Pancreas (tissue), 10 donors: ENCODE data around the gene SHB. TPM values are rescaled to one million over a fixed set of nuclear protein-coding genes. Genes with fewer than 3 reads are reported as not detected.

Experiments used
- ATAC-seq, 4 donors: fragments of 200-7000 bp; cut with Tn5 transposase; one replicate each; pipeline versions ENCODE4 v1.8.0 to v1.9.1; 2020; ENCODE audit warnings: mild to moderate bottlenecking in 4 of 4, moderate library complexity in 4 of 4
- DNase-seq, 6 donors: peaks; one replicate each; pipeline ENCODE4 v3.0.0-alpha.2; 2020
- FAIRE-seq: peaks from 2 replicates; lab custom pipeline; 2012; peaks lifted over from hg19 to GRCh38; lab: Jason Lieb, UNC
- H3K27ac ChIP-seq, 4 donors: fragments of 200-600 bp; sonication (generic); 1 replicate in 3 of 4; 2 replicates in 1 of 4; pipeline versions ENCODE4 v1.5.0 to v1.8.0; 2020
- H3K27me3 ChIP-seq, 4 donors: fragments of 200-600 bp; one replicate each; pipeline ENCODE4 v1.8.0; 2021
- H3K36me3 ChIP-seq, 3 donors: fragments of 200-600 bp; sonication (generic) in 1 of 3; one replicate each; pipeline versions ENCODE4 v1.5.0 to v1.8.0; 2020 to 2021
- H3K4me1 ChIP-seq, 3 donors: fragments of 200-600 bp; one replicate each; pipeline ENCODE4 v1.8.0; 2021
- H3K4me3 ChIP-seq, 4 donors: fragments of 200-600 bp; sonication (generic) in 2 of 4; one replicate each; pipeline versions ENCODE4 v1.5.0 to v1.8.0; 2020 to 2021
- H3K9me3 ChIP-seq, 4 donors: fragments of 200-600 bp; one replicate each; pipeline ENCODE4 v1.8.0; 2021
- CTCF ChIP-seq, 4 donors: fragments of 200-600 bp; sonication (generic) in 3 of 4; IDR thresholded peaks; one replicate each; pipeline versions ENCODE4 v1.5.0 to v1.8.0; 2021; ENCODE audit warnings: antibody characterized with exemption in 4 of 4
- WGBS, 2 donors: extraction: QIAGEN DNeasy Blood & Tissue Kit; methylation state at CpG; one replicate each; pipeline ENCODE4 v1.1.7; 2013; 5-methylcytosine and 5-hydroxymethylcytosine counted together
- intact Hi-C, 3 donors: fragments of 100-400 bp; cut with DNase I; formaldehyde crosslinking; loops; one replicate each; pipeline versions ENCODE4 v1.11.1 to v1.14.2; 2022
- polyA plus RNA-seq, 2 donors: library from polyadenylated mRNA; stranded (reverse); fragments of 200-250 nt; gene quantifications; one replicate each; pipeline ENCODE4 v1.2.3, GENCODE V29; 2013
- total RNA-seq, 6 donors: library from RNA; stranded (reverse); fragmentation: NEBNext Ultra II Directional in 4 of 6; extraction: Animal tissue kit (Norgen Biotek cat#: 25700) in 4 of 6; gene quantifications; one replicate each; pipeline versions ENCODE4 v1.2.1 to v1.2.4, GENCODE V29; 2021 to 2023
- donor health status: healthy with polysubstance abuse.
- donor health status: DM: no; HTN: no; CAD: no; lungs with moderate emphysema.
- donor health status: DM: no; HTN: no; CAD: no.
- donor health status: control.
- donor health status: control.
- donor health status: Bipolar disorder and iron deficiency.
- donor health status: DM: yes; HTN: yes; CAD: no.
- donor health status: DM: no; HTN: no; CAD: no.
- donor health status: DM: no; HTN: no; CAD: no.
- donor health status: DM: yes; HTN: yes; CAD: no.

Gene SHB
- total and polyA plus RNA-seq, 8 donors, result 11.5 to 24.2 (median 19.2) TPM

GRCh38 chr9:38036359-38037084 is 32.5 kb downstream of the SHB start:
- Histone ChIP-seq H3K27ac (no peak overlapping the region), H3K4me3 (no peak overlapping the region), H3K36me3 (no peaks in the 10 kb centered on the region), H3K9me3 (no peaks in the 10 kb centered on the region), H3K4me1 (peaks cover 12 to 42% (median 14%) of the 10 kb centered on the region in 3 donors), H3K27me3 (no peaks in the 10 kb centered on the region)
- no peak for TF ChIP-seq CTCF (IDR thresholded peaks at IDR 0.05)
- 72 to 76% methylated on average over 12 of the region's 12 CpGs for WGBS, 2 donors
- DNase-seq (peak in 1 of 6 donors; percentile 45), FAIRE-seq (no peak), ATAC-seq (peak in 1 of 4 donors; percentile 5)
- intact Hi-C loops, result no loop called here

- H3K36me3 ChIP-seq, result no peaks in the 10 kb centered on the region
- no peaks in the 10 kb centered on the region for H3K9me3 ChIP-seq
- peak in 1 of 4 donors; percentile 12 for ATAC-seq
- DNase-seq, result peak in 2 of 6 donors; percentile 17 to 40
- H3K4me3 ChIP-seq, result no peak overlapping the region
- no peak overlapping the region for H3K27ac ChIP-seq
- H3K27me3 ChIP-seq, result no peaks in the 10 kb centered on the region
- intact Hi-C loops, result no loop called here
- H3K4me1 ChIP-seq, result peaks cover 12 to 42% (median 18%) of the 10 kb centered on the region in 3 donors
- WGBS, 2 donors, result 73 to 76% methylated on average over 8 of the region's 8 CpGs
- no peak for TF ChIP-seq CTCF (IDR thresholded peaks at IDR 0.05)
- FAIRE-seq, result no peak
These were observed 33.2 kb downstream of the SHB start for GRCh38 chr9:38035873-38036272.

GRCh38 chr9:38033941-38034340 is 35.1 kb downstream of the SHB start:
- no peak for TF ChIP-seq CTCF (IDR thresholded peaks at IDR 0.05)
- Histone ChIP-seq H3K4me3 (no peak overlapping the region), H3K4me1 (peaks cover 12 to 35% (median 18%) of the 10 kb centered on the region in 3 donors), H3K36me3 (no peaks in the 10 kb centered on the region), H3K9me3 (no peaks in the 10 kb centered on the region), H3K27me3 (no peaks in the 10 kb centered on the region), H3K27ac (peak overlapping the region in 2 of 4 donors; percentile 46 to 70)
- intact Hi-C loops, result no loop called here
- FAIRE-seq, result no peak
- ATAC-seq, result no peak
- 63 to 75% methylated on average over 8 of the region's 8 CpGs for WGBS, 2 donors
- peak in 1 of 6 donors; percentile 13 for DNase-seq

- DNase-seq (peak; percentile 76 to 91 (median 82)), FAIRE-seq (no peak), ATAC-seq (peak; percentile 87 to 94 (median 92))
- intact Hi-C loops, result no loop called here
- H3K9me3 ChIP-seq, result no peaks in the 10 kb centered on the region
- no peak overlapping the region for H3K4me3 ChIP-seq
- no peaks in the 10 kb centered on the region for H3K36me3 ChIP-seq
- no peak for TF ChIP-seq CTCF (IDR thresholded peaks at IDR 0.05)
- H3K27me3 ChIP-seq, result no peaks in the 10 kb centered on the region
- peak overlapping the region; percentile 44 to 70 (median 49) for H3K27ac ChIP-seq
- peaks cover 12 to 27% (median 18%) of the 10 kb centered on the region in 3 donors for H3K4me1 ChIP-seq
- WGBS, 2 donors, result 23 to 24% methylated on average over 13 of the region's 13 CpGs
These were observed 36.5 kb downstream of the SHB start for GRCh38 chr9:38032266-38033110.
